ENCODE results near the gene KCNIP4. TPM values are rescaled to one million over a fixed set of nuclear protein-coding genes. Genes with fewer than 3 reads are reported as not detected.

KCNIP4 gene
- total and polyA plus RNA-seq, 2 of the 8 experiments (the other 6 are each of a cell fraction or from before 2014, with no cell fraction given) = 0.06 TPM; not detected in 1

DNA sequence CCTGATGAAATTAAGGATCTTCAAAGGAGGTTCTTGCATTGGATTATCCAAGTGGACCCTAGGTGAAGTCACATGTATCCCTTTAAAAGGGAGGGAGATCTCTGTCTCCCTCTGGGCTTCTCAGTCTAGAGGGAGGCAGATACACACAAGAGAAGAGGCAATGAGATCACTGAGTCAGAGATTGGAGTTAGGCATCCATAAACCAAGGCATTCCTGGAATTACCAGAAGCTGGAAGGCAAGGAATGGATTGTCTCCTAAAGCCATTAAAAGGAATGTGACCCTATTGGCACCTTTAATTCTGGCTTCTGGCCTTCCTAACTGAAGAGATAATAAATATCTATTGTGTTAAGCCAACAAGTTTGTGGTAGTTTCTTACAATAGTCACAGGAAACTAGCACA, 865.2 kb downstream of the KCNIP4 start:
- Histone ChIP-seq H3K9me3 (ENCODE audit: insufficient read depth in 2 of 2, low read depth in 1 of 2, low read length in 1 of 2) (no peaks in the 10 kb centered on the region; a peak in 1 of 4 replicates), H2BK20ac (ENCODE audit: low read length) (no peak overlapping the region), H3K4me3 (ENCODE audit: extremely low read depth in 1 of 4, insufficient read depth in 2 of 4, low read depth in 3 of 4, low read length in 4 of 4) (no peak overlapping the region), H3K23me2 (ENCODE audit: low read depth, low read length) (no peaks in the 10 kb centered on the region), H3K56ac (replicated peaks; ENCODE audit: insufficient read length, low read depth, low read length) (no peak overlapping the region), H4K91ac (replicated peaks; ENCODE audit: insufficient read length, low read length) (no peak overlapping the region), H2BK120ac (replicated peaks; ENCODE audit: low read depth, low read length) (no peak overlapping the region), H4K20me1 (replicated peaks in 1 of 2; ENCODE audit: control insufficient read depth in 1 of 2, insufficient read depth in 2 of 2, low read length in 2 of 2) (no peaks in the 10 kb centered on the region), H3K4me2 (ENCODE audit: insufficient read depth in 1 of 2, low read depth in 2 of 2, low read length in 2 of 2) (no peak overlapping the region), H3K27me3 (replicated peaks in 1 of 4; ENCODE audit: control insufficient read depth in 3 of 4, extremely low read depth in 1 of 4, insufficient read depth in 3 of 4, low read length in 3 of 4) (no peaks in the 10 kb centered on the region), H3K18ac (ENCODE audit: extremely low read depth, low read length) (no peak overlapping the region), H3K36me3 (ENCODE audit: control insufficient read depth in 2 of 4, insufficient read depth in 4 of 4, low read length in 3 of 4) (no peaks in the 10 kb centered on the region), H3K14ac (ENCODE audit: insufficient read length) (no peak overlapping the region), H3K4ac (replicated peaks; ENCODE audit: insufficient read length, low read depth, low read length) (no peak overlapping the region), H3K23ac (ENCODE audit: insufficient read length) (no peak overlapping the region), H4K8ac (ENCODE audit: extremely low read depth, insufficient read depth, low read length) (no peak overlapping the region), H2BK12ac (ENCODE audit: low read depth, low read length) (no peak overlapping the region), H3K4me1 (replicated peaks in 1 of 4; ENCODE audit: control insufficient read depth in 3 of 4, insufficient read depth in 4 of 4, low read length in 3 of 4) (peaks cover 0 to 7% (median 0%) of the 10 kb centered on the region in 4 experiments; a peak in 1 of 7 replicates), H2BK15ac (ENCODE audit: low read length) (no peak overlapping the region), H2AFZ (ENCODE audit: low read length) (no peak overlapping the region), H3K9ac (replicated peaks in 1 of 4; ENCODE audit: extremely low read depth in 1 of 4, low read depth in 3 of 4, low read length in 3 of 4) (no peak overlapping the region), H2BK5ac (ENCODE audit: low read depth, low read length) (no peak overlapping the region), H3K27ac (ENCODE audit: low read depth, low read length) (no peak overlapping the region), H2AK5ac (ENCODE audit: low read depth, low read length) (no peak overlapping the region), H3K79me1 (ENCODE audit: low read depth, low read length) (no peaks in the 10 kb centered on the region), H3K79me2 (ENCODE audit: control insufficient read depth in 1 of 2, insufficient read depth in 2 of 2, low read length in 2 of 2) (no peaks in the 10 kb centered on the region), H4K5ac (ENCODE audit: insufficient read length, low read depth, low read length) (no peak overlapping the region)
- DNase-seq (ENCODE audit: low read depth in 1 of 2, low spot score in 2 of 2) (no peak), FAIRE-seq (no peak)
- POLR2A ChIA-PET (ENCODE audit: partially characterized antibody) = no interaction called here
- no peak for TF ChIP-seq KDM4A (IDR thresholded peaks at IDR 0.05; ENCODE audit: low read depth, low read length, severe bottlenecking)
- CTCF ChIA-PET (ENCODE audit: partially characterized antibody) = no interaction called here

Data from H1 (cell line).